Neural progenitor cell (in vitro differentiated cells): ENCODE results near the gene GMDS. TPM values are rescaled to one million over a fixed set of nuclear protein-coding genes. Genes with fewer than 3 reads are reported as not detected.

ENCODE experiments used
- DNase-seq: peaks from one replicate; pipeline ENCODE4 v3.0.0-alpha.2; 2016; ENCODE audit warnings: low spot score
- H2AFZ ChIP-seq: fragments of 200-600 bp; sonication (generic); replicated peaks from 2 replicates; pipeline ENCODE4 v1.6.1; 2016; ENCODE audit warnings: antibody characterized with exemption
- H3F3A ChIP-seq: fragments of 200-600 bp; sonication (generic); 2 replicates; pipeline ENCODE4 v1.6.1; 2016; ENCODE audit warnings: antibody characterized with exemption, low read depth
- H3K27ac ChIP-seq: fragments of 200-600 bp; sonication (generic); 2 replicates; pipeline ENCODE4 v1.5.1; 2016; ENCODE audit warnings: mild to moderate bottlenecking
- H3K27me3 ChIP-seq: fragments of 200-600 bp; sonication (generic); 2 replicates; pipeline ENCODE4 v1.6.1; 2016; ENCODE audit warnings: mild to moderate bottlenecking, moderate library complexity
- H3K36me3 ChIP-seq: fragments of 200-600 bp; sonication (generic); 2 replicates; pipeline ENCODE4 v1.5.1; 2016
- H3K4me1 ChIP-seq: fragments of 200-600 bp; sonication (generic); 2 replicates; pipeline ENCODE4 v1.6.1; 2016; ENCODE audit warnings: mixed run types
- H3K4me2 ChIP-seq: fragments of 200-600 bp; sonication (generic); 2 replicates; pipeline ENCODE4 v1.6.1; 2016
- H3K4me3 ChIP-seq: fragments of 200-600 bp; sonication (generic); 2 replicates; pipeline ENCODE4 v1.5.1; 2016
- H3K79me2 ChIP-seq: fragments of 200-600 bp; sonication (generic); 2 replicates; pipeline ENCODE4 v1.6.1; 2016; ENCODE audit warnings: low read depth
- H3K9ac ChIP-seq: fragments of 200-600 bp; sonication (generic); 2 replicates; pipeline ENCODE4 v1.6.1; 2016
- H3K9me3 ChIP-seq: fragments of 200-600 bp; sonication (generic); 2 replicates; pipeline ENCODE4 v1.5.1; 2016; ENCODE audit warnings: low read depth
- H4K20me1 ChIP-seq: fragments of 200-600 bp; sonication (generic); 2 replicates; pipeline ENCODE4 v1.6.1; 2016; ENCODE audit warnings: low read depth
- H3K27ac Mint-ChIP-seq: 3 replicates; pipeline ENCODE4 v1.8.0; 2021; ENCODE audit warnings: mixed read lengths
- H3K27me3 Mint-ChIP-seq: 2 replicates; pipeline ENCODE4 v1.8.0; 2022; ENCODE audit warnings: low read depth, mild to moderate bottlenecking, inconsistent platforms, moderate library complexity, mixed read lengths; ENCODE audit not compliant: insufficient read depth
- H3K36me3 Mint-ChIP-seq: 3 replicates; pipeline ENCODE4 v1.8.0; 2021; ENCODE audit warnings: mixed read lengths
- H3K4me1 Mint-ChIP-seq: 3 replicates; pipeline ENCODE4 v1.8.0; 2021; ENCODE audit warnings: mixed read lengths
- H3K4me3 Mint-ChIP-seq: 3 replicates; pipeline ENCODE4 v1.8.0; 2021; ENCODE audit warnings: mild to moderate bottlenecking, moderate library complexity, mixed read lengths
- H3K9me3 Mint-ChIP-seq: 3 replicates; pipeline ENCODE4 v1.8.0; 2020; ENCODE audit warnings: mixed read lengths
- EZH2 ChIP-seq: fragments of 200-600 bp; sonication (generic); IDR thresholded peaks from 2 replicates; pipeline ENCODE4 v1.6.1; 2017; ENCODE audit warnings: antibody characterized with exemption, mild to moderate bottlenecking, moderate library complexity
- EZH2phosphoT487 ChIP-seq: fragments of 200-600 bp; sonication (generic); IDR thresholded peaks from 2 replicates; pipeline ENCODE4 v1.6.1; 2017; ENCODE audit warnings: antibody characterized with exemption
- total RNA-seq: library from RNA; depleted of rRNA; stranded (reverse); fragments of >200 nt; gene quantifications from 2 replicates; pipeline ENCODE4 v1.2.3, GENCODE V29; 2015; ENCODE audit warnings: low replicate concordance
- TF ChIP-seq, protein P1 (sequence below): fragments of 200-600 bp; sonication (generic); IDR thresholded peaks from 2 replicates; pipeline ENCODE4 v1.5.1; 2017; ENCODE audit warnings: antibody characterized with exemption, mild to moderate bottlenecking

Gene GMDS
- total RNA-seq, 1 donor from 2014 or later, result 22.6 TPM

DNA sequence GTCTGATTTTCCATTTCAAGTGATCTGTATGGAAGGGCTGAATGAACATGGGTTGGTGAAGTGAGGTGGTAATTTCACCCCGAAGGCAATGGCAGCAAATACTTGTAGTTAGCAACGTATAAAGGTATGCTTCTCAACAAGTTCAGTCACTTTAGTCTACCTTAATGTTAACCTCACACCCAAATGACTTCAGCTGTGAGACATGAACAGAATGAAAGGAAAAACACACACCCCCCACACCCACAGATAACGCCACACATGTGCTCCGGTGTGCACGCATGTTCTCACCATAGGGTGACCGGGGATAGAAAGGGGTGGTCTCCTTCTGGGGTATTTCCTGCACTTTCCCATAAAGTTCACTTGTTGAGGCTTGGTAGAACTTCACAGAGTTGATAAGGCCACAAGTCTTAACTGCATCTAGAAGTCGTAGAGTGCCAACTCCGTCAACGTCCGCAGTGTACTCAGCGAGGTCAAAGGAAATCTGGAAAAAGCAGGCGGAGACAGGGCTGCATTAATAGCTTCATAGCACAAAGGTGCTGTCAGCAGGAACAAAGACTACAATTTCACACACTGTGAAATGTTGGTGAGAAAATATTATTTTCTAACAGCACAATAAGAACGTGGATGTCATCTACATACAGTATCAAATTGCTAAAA, 284.8 kb downstream of the GMDS start:
- no peak for DNase-seq
- no peaks in the 10 kb centered on the region for H4K20me1 ChIP-seq
- Mint-ChIP-seq H3K4me1 (peaks cover 15% of the 10 kb centered on the region), H3K9me3 (no peaks in the 10 kb centered on the region), H3K4me3 (no peak overlapping the region), H3K27ac (no peak overlapping the region), H3K36me3 (no peaks in the 10 kb centered on the region), H3K27me3 (no peaks in the 10 kb centered on the region)
- H2AFZ ChIP-seq, result no peak overlapping the region
- H3K9ac ChIP-seq, result no peak overlapping the region
- no peaks in the 10 kb centered on the region for H3F3A ChIP-seq
- H3K9me3 ChIP-seq, result no peaks in the 10 kb centered on the region
- no peaks in the 10 kb centered on the region for H3K27me3 ChIP-seq
- peaks cover 4% of the 10 kb centered on the region for H3K4me1 ChIP-seq
- no peak overlapping the region for H3K4me2 ChIP-seq
- H3K36me3 ChIP-seq, result no peaks in the 10 kb centered on the region
- H3K27ac ChIP-seq, result no peak overlapping the region
- TF ChIP-seq EZH2 (no peak), EZH2phosphoT487 (no peak)
- TF ChIP-seq, protein P1, sequence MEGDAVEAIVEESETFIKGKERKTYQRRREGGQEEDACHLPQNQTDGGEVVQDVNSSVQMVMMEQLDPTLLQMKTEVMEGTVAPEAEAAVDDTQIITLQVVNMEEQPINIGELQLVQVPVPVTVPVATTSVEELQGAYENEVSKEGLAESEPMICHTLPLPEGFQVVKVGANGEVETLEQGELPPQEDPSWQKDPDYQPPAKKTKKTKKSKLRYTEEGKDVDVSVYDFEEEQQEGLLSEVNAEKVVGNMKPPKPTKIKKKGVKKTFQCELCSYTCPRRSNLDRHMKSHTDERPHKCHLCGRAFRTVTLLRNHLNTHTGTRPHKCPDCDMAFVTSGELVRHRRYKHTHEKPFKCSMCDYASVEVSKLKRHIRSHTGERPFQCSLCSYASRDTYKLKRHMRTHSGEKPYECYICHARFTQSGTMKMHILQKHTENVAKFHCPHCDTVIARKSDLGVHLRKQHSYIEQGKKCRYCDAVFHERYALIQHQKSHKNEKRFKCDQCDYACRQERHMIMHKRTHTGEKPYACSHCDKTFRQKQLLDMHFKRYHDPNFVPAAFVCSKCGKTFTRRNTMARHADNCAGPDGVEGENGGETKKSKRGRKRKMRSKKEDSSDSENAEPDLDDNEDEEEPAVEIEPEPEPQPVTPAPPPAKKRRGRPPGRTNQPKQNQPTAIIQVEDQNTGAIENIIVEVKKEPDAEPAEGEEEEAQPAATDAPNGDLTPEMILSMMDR, result no peak
- H3K4me3 ChIP-seq, result no peak overlapping the region
- H3K79me2 ChIP-seq, result no peaks in the 10 kb centered on the region

DNA sequence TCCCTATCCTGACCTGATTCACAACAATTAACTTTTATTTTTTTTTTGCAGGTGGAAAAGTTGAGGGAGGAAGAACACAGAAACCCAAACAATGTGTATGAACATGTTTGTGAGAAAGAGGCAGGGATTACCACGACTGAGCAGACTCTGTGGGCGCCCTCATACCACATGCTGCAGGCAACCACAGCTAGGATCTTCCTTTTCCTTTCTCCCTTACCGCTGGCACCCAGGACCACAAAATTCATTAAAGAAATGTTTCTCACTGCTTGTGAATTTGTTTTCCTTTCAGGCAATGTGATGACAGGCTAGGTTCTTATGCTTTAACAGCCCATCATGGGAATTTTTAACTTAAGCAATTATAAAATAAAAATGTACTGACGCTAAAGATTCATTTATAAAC, 287.1 kb downstream of the GMDS start:
- no peak overlapping the region for H2AFZ ChIP-seq
- Mint-ChIP-seq H3K9me3 (no peaks in the 10 kb centered on the region), H3K4me1 (peaks cover 15% of the 10 kb centered on the region), H3K27ac (peak overlapping the region; percentile 63), H3K36me3 (no peaks in the 10 kb centered on the region), H3K27me3 (no peaks in the 10 kb centered on the region), H3K4me3 (no peak overlapping the region)
- H3K4me2 ChIP-seq, result no peak overlapping the region
- H3K9me3 ChIP-seq, result no peaks in the 10 kb centered on the region
- H3K27me3 ChIP-seq, result no peaks in the 10 kb centered on the region
- H3K36me3 ChIP-seq, result no peaks in the 10 kb centered on the region
- TF ChIP-seq EZH2phosphoT487 (no peak), EZH2 (no peak)
- TF ChIP-seq, protein P1, result no peak
- H3K4me1 ChIP-seq, result peaks cover 4% of the 10 kb centered on the region
- H4K20me1 ChIP-seq, result no peaks in the 10 kb centered on the region
- H3K79me2 ChIP-seq, result no peaks in the 10 kb centered on the region
- H3F3A ChIP-seq, result no peaks in the 10 kb centered on the region
- DNase-seq, result no peak
- no peak overlapping the region for H3K27ac ChIP-seq
- H3K4me3 ChIP-seq, result no peak overlapping the region
- H3K9ac ChIP-seq, result no peak overlapping the region

DNA sequence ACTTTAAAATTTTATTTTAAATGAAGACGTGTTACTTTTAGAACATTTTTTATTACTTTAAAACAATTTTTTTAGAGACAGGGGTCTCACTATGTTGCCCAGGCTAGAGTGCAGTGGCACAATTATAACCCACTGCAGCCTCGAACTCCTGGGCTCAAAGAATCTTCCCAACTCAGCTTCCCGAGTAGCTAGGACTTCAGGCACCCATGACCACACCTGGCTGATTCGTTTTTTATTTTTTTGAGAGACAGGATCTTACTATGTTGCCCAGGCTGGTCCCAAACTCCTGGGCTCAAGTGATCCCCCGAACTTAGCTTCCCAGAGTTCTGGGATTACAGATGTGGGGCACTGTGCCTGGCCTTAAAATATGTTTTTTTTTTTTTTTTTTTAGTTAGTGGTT, 287.7 kb downstream of the GMDS start:
- H3K27me3 Mint-ChIP-seq, result peaks cover 2% of the 10 kb centered on the region
- H3K36me3 Mint-ChIP-seq, result no peaks in the 10 kb centered on the region
- H3F3A ChIP-seq, result no peaks in the 10 kb centered on the region
- H3K4me2 ChIP-seq, result no peak overlapping the region
- no peaks in the 10 kb centered on the region for H3K79me2 ChIP-seq
- no peak overlapping the region for H3K9ac ChIP-seq
- no peaks in the 10 kb centered on the region for H3K9me3 ChIP-seq
- H3K36me3 ChIP-seq, result no peaks in the 10 kb centered on the region
- no peaks in the 10 kb centered on the region for H3K27me3 ChIP-seq
- H4K20me1 ChIP-seq, result no peaks in the 10 kb centered on the region
- peaks cover 4% of the 10 kb centered on the region for H3K4me1 ChIP-seq
- no peak overlapping the region for H2AFZ ChIP-seq
- TF ChIP-seq, protein P1, result no peak
- TF ChIP-seq EZH2 (no peak), EZH2phosphoT487 (no peak)
- no peak overlapping the region for H3K4me3 Mint-ChIP-seq
- no peak for DNase-seq
- no peak overlapping the region for H3K4me3 ChIP-seq
- H3K27ac Mint-ChIP-seq, result no peak overlapping the region
- no peaks in the 10 kb centered on the region for H3K9me3 Mint-ChIP-seq
- H3K4me1 Mint-ChIP-seq, result peaks cover 15% of the 10 kb centered on the region
- no peak overlapping the region for H3K27ac ChIP-seq
